HEK293 (cell line): Measurements from ENCODE around the gene ZNF324.
"Not testable (repeated sequence)": the region's sequence is repeated elsewhere in the genome, so short reads cannot be mapped to it uniquely, and the experiment has no call there.

Experiments used
- CTCF ChIA-PET: fragments of 350-600 bp; formaldehyde crosslinking; extraction: SDS; loops from one replicate; lab custom pipeline; 2021; ENCODE audit warnings: antibody characterized with exemption; lab: Yijun Ruan, JAX
- POLR2A ChIA-PET: fragments of 300-600 bp; formaldehyde crosslinking; extraction: SDS; loops from one replicate; lab custom pipeline; 2020; ENCODE audit warnings: antibody characterized with exemption, inconsistent platforms; lab: Yijun Ruan, JAX
- H3K27ac ChIP-seq: fragments of 200-500 bp; sonication (Bioruptor generic); 2 replicates; pipeline ENCODE4 v1.5.1; 2014; ENCODE audit warnings: low read depth, low read length, control low read depth, inconsistent platforms; ENCODE audit errors: extremely low read depth
- H3K36me3 ChIP-seq, 2 experiments: fragments of 200-500 bp in 1 of 2; sonication (Bioruptor generic) in 1 of 2; 1 replicate in 1 of 2; 2 replicates in 1 of 2; pipeline ENCODE4 v1.5.1; 2014 to 2017; ENCODE audit warnings: inconsistent platforms in 2 of 2, low read length in 2 of 2; ENCODE audit not compliant: control insufficient read depth in 2 of 2, insufficient read depth in 1 of 2
- H3K4me1 ChIP-seq: fragments of 200-500 bp; sonication (Bioruptor generic); 2 replicates; pipeline ENCODE4 v1.5.1; 2014; ENCODE audit warnings: mild to moderate bottlenecking, low read length, inconsistent platforms; ENCODE audit not compliant: control insufficient read depth, insufficient read depth
- H3K4me3 ChIP-seq: 2 replicates; pipeline ENCODE4 v1.5.1; 2011; ENCODE audit warnings: low read depth, mild to moderate bottlenecking, control low read depth, low read length, moderate library complexity
- H3K9me3 ChIP-seq: fragments of 200-500 bp; sonication (Bioruptor generic); 2 replicates; pipeline ENCODE4 v1.5.1; 2014; ENCODE audit warnings: low read depth, low read length, inconsistent platforms; ENCODE audit not compliant: control insufficient read depth, insufficient read depth
- BCL11A ChIP-seq: fragments of 450-650 bp; formaldehyde crosslinking; IDR thresholded peaks from 2 replicates; pipeline ENCODE4 v1.5.1; 2016; ENCODE audit warnings: low read depth, missing biosample characterization, missing genetic modification characterization
- KLF10 ChIP-seq: fragments of 450-650 bp; IDR thresholded peaks from 2 replicates; pipeline ENCODE4 v1.5.1; 2018; ENCODE audit warnings: missing biosample characterization, mild to moderate bottlenecking, missing genetic modification characterization
- PRDM1 ChIP-seq: fragments of 450-650 bp; formaldehyde crosslinking; IDR thresholded peaks from 2 replicates; pipeline ENCODE4; 2016; ENCODE audit warnings: missing biosample characterization, missing genetic modification characterization
- RBAK ChIP-seq: fragments of 450-650 bp; formaldehyde crosslinking; IDR thresholded peaks from 2 replicates; pipeline ENCODE4 v1.5.1; 2016; ENCODE audit warnings: missing biosample characterization, missing genetic modification characterization
- SETDB1 ChIP-seq: IDR thresholded peaks from one replicate; pipeline ENCODE4 v1.6.1; 2017; ENCODE audit warnings: mild to moderate bottlenecking, low read length, moderate library complexity, mixed read lengths; ENCODE audit not compliant: insufficient read length
- ZBTB8A ChIP-seq: fragments of 450-650 bp; formaldehyde crosslinking; IDR thresholded peaks from 2 replicates; pipeline ENCODE4 v1.5.1; 2016; ENCODE audit warnings: missing biosample characterization, missing genetic modification characterization
- ZFP37 ChIP-seq: fragments of 450-650 bp; formaldehyde crosslinking; IDR thresholded peaks from 2 replicates; pipeline ENCODE4 v1.5.1; 2016; ENCODE audit warnings: missing biosample characterization, missing genetic modification characterization
- ZNF174 ChIP-seq: fragments of 450-650 bp; formaldehyde crosslinking; IDR thresholded peaks from 2 replicates; pipeline ENCODE4 v1.5.0; 2017; ENCODE audit warnings: missing biosample characterization, mild to moderate bottlenecking, missing genetic modification characterization
- ZNF248 ChIP-seq: fragments of 450-650 bp; formaldehyde crosslinking; IDR thresholded peaks from 2 replicates; pipeline ENCODE4 v1.5.1; 2017; ENCODE audit warnings: missing biosample characterization, missing genetic modification characterization
- ZNF513 ChIP-seq: fragments of 450-650 bp; IDR thresholded peaks from 2 replicates; pipeline ENCODE4 v1.5.1; 2018; ENCODE audit warnings: missing biosample characterization, missing genetic modification characterization
- ZNF596 ChIP-seq: fragments of 450-650 bp; IDR thresholded peaks from 2 replicates; pipeline ENCODE4 v1.5.0; 2018; ENCODE audit warnings: missing biosample characterization, mild to moderate bottlenecking, missing genetic modification characterization, moderate library complexity
- ZNF692 ChIP-seq: fragments of 450-650 bp; formaldehyde crosslinking; IDR thresholded peaks from 2 replicates; pipeline ENCODE4 v1.5.1; 2016; ENCODE audit warnings: missing biosample characterization, missing genetic modification characterization
- ZNF777 ChIP-seq: fragments of 450-650 bp; formaldehyde crosslinking; IDR thresholded peaks from 2 replicates; pipeline ENCODE4 v1.5.1; 2017; ENCODE audit warnings: missing biosample characterization, missing genetic modification characterization, borderline replicate concordance
- ZNF791 ChIP-seq: fragments of 450-650 bp; formaldehyde crosslinking; IDR thresholded peaks from 2 replicates; pipeline ENCODE4 v1.5.1; 2016; ENCODE audit warnings: missing biosample characterization, missing genetic modification characterization
- ZNF837 ChIP-seq: fragments of 450-650 bp; formaldehyde crosslinking; IDR thresholded peaks from 2 replicates; pipeline ENCODE4 v1.5.1; 2016; ENCODE audit warnings: missing biosample characterization, missing genetic modification characterization
- TF ChIP-seq, protein P1 (sequence below): fragments of 450-650 bp; formaldehyde crosslinking; IDR thresholded peaks from 2 replicates; pipeline ENCODE4 v1.5.1; 2016; ENCODE audit warnings: missing biosample characterization, missing genetic modification characterization
- TF ChIP-seq, protein P2 (sequence below): sonication (generic); formaldehyde crosslinking; IDR thresholded peaks from 2 replicates; pipeline ENCODE4 v1.8.1; 2022; ENCODE audit warnings: mild to moderate bottlenecking, moderate library complexity, missing genetic modification reagents

The ZNF324 gene

DNA sequence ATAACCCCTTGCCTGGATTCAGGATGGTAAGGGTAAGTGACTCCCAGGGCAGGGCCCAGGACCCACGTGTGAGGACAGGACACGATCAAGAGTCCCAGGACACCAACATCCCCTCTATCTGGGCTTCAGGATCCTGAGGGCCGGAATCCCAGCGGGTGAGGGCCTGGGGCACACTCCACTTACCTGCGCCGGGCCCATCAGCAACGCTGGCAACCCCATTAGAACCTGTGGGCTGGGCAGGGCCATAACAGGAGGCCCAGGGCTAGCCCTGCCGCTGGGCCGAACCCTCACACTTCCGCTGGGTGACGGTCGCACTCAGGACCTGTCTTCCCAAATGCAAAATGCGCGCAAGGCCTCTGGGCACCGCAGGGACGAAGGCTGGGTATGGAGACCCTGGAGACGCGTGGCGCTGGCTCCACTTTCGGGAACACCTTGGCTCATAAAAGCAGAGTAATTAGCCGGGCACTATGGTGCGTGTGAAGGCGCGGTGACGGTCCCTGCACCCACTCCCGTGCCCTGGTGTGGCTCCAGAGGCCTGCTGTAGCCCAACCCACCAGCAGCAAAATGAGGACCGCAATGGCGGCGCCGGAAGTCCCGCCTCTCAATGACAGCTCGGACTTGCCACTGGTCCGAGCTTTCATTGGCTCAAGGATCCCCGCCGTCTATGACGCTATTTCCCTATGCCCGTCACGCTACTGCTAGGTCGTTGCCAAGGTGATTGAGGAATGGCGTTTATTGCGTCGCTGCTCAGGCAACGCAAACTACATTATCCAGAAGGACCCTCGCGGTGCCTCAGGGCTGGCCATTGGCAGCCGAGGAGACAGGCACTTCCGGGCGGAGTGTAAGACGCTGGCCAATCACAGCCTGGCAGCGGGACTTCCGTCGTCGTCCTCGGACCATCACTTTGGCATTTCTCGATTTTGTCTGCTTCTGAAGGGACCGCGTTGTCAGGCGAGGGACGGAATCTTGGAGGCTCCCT lies 27.0 kb upstream of the ZNF324 start, which contains the start of gene ZNF132:
TSS of gene ZNF132 (minus strand) at position 578 of the 979 bp plus-strand sequence. CDS start at position 246, 332 bp downstream.
- POLR2A ChIA-PET = no interaction called here
- H3K4me1 ChIP-seq = no peaks in the 10 kb centered on the region
- peak within 1 kb of the TSS; percentile 5; the same call in 1 of the 2 replicates for H3K4me3 ChIP-seq
- no peak within 1 kb of the TSS for H3K27ac ChIP-seq
- no peaks in the 10 kb centered on the region for H3K36me3 ChIP-seq
- TF ChIP-seq ZNF248 (tag by site-specific recombination) (no peak), ZNF174 (tag by site-specific recombination) (no peak), PRDM1 (tag by site-specific recombination) (no peak)
- CTCF ChIA-PET = interaction anchor here (0.7 kb wide), 1 partner anchor 29 kb away, joined by 3 read pairs; no protein-coding TSS in a partner anchor
- no peaks in the 10 kb centered on the region; the same call in 1 of the 2 replicates for H3K9me3 ChIP-seq

- no peak overlapping the region for H3K4me3 ChIP-seq
- TF ChIP-seq BCL11A (no peak), RBAK (tag by site-specific recombination) (no peak), ZNF513 (no peak), ZFP37 (no peak), ZNF791 (tag by site-specific recombination) (no peak), SETDB1 (no peak), ZNF837 (no peak), ZNF692 (tag by site-specific recombination) (no peak), KLF10 (tag by site-specific recombination) (no peak), ZBTB8A (tag by site-specific recombination) (no peak), ZNF596 (tag by site-specific recombination) (no peak), ZNF777 (tag by site-specific recombination) (no peak)
- TF ChIP-seq, protein P1, sequence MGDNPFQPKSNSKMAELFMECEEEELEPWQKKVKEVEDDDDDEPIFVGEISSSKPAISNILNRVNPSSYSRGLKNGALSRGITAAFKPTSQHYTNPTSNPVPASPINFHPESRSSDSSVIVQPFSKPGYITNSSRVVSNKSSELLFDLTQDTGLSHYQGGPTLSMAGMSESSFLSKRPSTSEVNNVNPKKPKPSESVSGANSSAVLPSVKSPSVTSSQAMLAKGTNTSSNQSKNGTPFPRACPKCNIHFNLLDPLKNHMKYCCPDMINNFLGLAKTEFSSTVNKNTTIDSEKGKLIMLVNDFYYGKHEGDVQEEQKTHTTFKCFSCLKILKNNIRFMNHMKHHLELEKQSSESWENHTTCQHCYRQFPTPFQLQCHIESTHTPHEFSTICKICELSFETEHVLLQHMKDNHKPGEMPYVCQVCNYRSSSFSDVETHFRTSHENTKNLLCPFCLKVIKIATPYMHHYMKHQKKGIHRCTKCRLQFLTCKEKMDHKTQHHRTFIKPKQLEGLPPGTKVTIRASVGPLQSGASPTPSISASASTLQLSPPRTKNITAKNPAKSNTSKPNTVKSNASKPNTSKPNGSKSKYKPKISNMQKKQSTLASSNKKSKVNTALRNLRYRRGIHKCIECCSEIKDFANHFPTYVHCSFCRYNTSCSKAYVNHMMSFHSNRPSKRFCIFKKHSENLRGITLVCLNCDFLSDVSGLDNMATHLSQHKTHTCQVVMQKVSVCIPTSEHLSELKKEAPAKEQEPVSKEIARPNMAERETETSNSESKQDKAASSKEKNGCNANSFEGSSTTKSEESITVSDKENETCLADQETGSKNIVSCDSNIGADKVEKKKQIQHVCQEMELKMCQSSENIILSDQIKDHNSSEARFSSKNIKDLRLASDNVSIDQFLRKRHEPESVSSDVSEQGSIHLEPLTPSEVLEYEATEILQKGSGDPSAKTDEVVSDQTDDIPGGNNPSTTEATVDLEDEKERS = no peak
- TF ChIP-seq, protein P2, sequence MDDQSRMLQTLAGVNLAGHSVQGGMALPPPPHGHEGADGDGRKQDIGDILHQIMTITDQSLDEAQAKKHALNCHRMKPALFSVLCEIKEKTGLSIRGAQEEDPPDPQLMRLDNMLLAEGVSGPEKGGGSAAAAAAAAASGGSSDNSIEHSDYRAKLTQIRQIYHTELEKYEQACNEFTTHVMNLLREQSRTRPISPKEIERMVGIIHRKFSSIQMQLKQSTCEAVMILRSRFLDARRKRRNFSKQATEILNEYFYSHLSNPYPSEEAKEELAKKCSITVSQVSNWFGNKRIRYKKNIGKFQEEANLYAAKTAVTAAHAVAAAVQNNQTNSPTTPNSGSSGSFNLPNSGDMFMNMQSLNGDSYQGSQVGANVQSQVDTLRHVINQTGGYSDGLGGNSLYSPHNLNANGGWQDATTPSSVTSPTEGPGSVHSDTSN = no peak
- no peak overlapping the region for H3K27ac ChIP-seq
- no peaks in the 10 kb centered on the region for H3K4me1 ChIP-seq
- H3K9me3 ChIP-seq = no peaks in the 10 kb centered on the region; the same call in 1 of the 2 replicates
- CTCF ChIA-PET = no interaction called here
- POLR2A ChIA-PET = no interaction called here
- H3K36me3 ChIP-seq = no peaks in the 10 kb centered on the region
Observed at GRCh38 chr19:58440556-58440955, 26.3 kb upstream of the ZNF324 start.

- POLR2A ChIA-PET = interaction anchor here (0.8 to 1.2 kb wide), 3 partner anchors 8 to 146 kb away, joined by 3 read pairs; partner anchors contain the start of genes ZNF324B and ZNF497
- H3K27ac ChIP-seq, H3K9me3 ChIP-seq: not testable (repeated sequence)
Observed at GRCh38 chr19:58442986-58443385, 23.9 kb upstream of the ZNF324 start.

More at GRCh38 chr19:58442986-58443385, 23.9 kb upstream of the ZNF324 start:
- CTCF ChIA-PET = interaction anchor here (0.6 kb wide), 1 partner anchor 1832 kb away, joined by 3 read pairs; no protein-coding TSS in a partner anchor
- H3K4me3 ChIP-seq, H3K4me1 ChIP-seq, H3K36me3 ChIP-seq: not testable (repeated sequence)
